T-cell (primary cell): ENCODE data around the gene D2HGDH. TPM values are rescaled to one million over a fixed set of nuclear protein-coding genes. Genes with fewer than 3 reads are reported as not detected.

Source experiments
- ATAC-seq, 4 experiments: fragments of 200-7000 bp in 3 of 4; fragments of 150-1000 bp in 1 of 4; cut with Tn5 transposase; replicated peaks in 1 of 4; 1 replicate in 3 of 4; 2 replicates in 1 of 4; pipeline ENCODE4 v1.10.0; 2021; ENCODE audit warnings: moderate library complexity in 3 of 4, mild to moderate bottlenecking in 2 of 4, moderate number of reproducible peaks in 1 of 4
- CTCF ChIA-PET, 2 donors: fragments of 300-600 bp; sonication (Branson Sonifier 250); formaldehyde crosslinking; loops; one replicate each; lab custom pipeline; 2022; ENCODE audit warnings: antibody characterized with exemption in 2 of 2; lab: Charles Lee
- POLR2A ChIA-PET, 2 donors: fragments of 300-600 bp; sonication (Branson Sonifier 250); formaldehyde crosslinking; loops; one replicate each; lab custom pipeline; 2022; ENCODE audit warnings: antibody characterized with exemption in 2 of 2; lab: Charles Lee
- DNase-seq, 35 experiments: peaks; one replicate each; pipeline versions ENCODE4 v3.0.0 to v3.0.0-alpha.2; 2013 to 2023
- H3K27ac ChIP-seq: one replicate; pipeline ENCODE4 v1.5.1; 2013; ENCODE audit warnings: low read length
- H3K27me3 ChIP-seq, 2 experiments: replicated peaks in 1 of 2; 1 replicate in 1 of 2; 2 replicates in 1 of 2; pipeline versions ENCODE4 v1.6.1 to v1.7.0; 2013; ENCODE audit warnings: low read length in 1 of 2, mixed read lengths in 1 of 2; ENCODE audit not compliant: control insufficient read depth in 2 of 2, insufficient read depth in 2 of 2; ENCODE audit errors: extremely low read depth in 1 of 2
- H3K36me3 ChIP-seq, 2 donors: 1 replicate in 1 of 2; 2 replicates in 1 of 2; pipeline versions ENCODE4 v1.6.1 to v1.7.0; 2013; ENCODE audit warnings: low read length in 1 of 2; ENCODE audit not compliant: control insufficient read depth in 2 of 2, insufficient read depth in 1 of 2; ENCODE audit errors: extremely low read depth in 1 of 2
- H3K4me1 ChIP-seq, 2 experiments: 1 replicate in 1 of 2; 2 replicates in 1 of 2; pipeline versions ENCODE4 v1.6.1 to v1.7.0; 2013; ENCODE audit warnings: low read length in 2 of 2, mixed read lengths in 1 of 2; ENCODE audit not compliant: insufficient read depth in 2 of 2, control insufficient read depth in 1 of 2; ENCODE audit errors: extremely low read depth in 1 of 2
- H3K4me3 ChIP-seq, 2 donors: 1 replicate in 1 of 2; 2 replicates in 1 of 2; pipeline versions ENCODE4 v1.5.1 to v1.7.0; 2013; ENCODE audit warnings: mild to moderate bottlenecking in 2 of 2, low read length in 1 of 2, moderate library complexity in 1 of 2; ENCODE audit not compliant: control insufficient read depth in 1 of 2; ENCODE audit errors: extremely low read depth in 1 of 2
- H3K9me3 ChIP-seq: 2 replicates; pipeline ENCODE4 v1.7.0; 2013
- H3K27ac Mint-ChIP-seq, 2 donors: one replicate each; pipeline ENCODE4 v1.8.0; 2020 to 2021; ENCODE audit warnings: mild to moderate bottlenecking in 2 of 2, mixed read lengths in 2 of 2
- H3K27me3 Mint-ChIP-seq, 2 donors: one replicate each; pipeline ENCODE4 v1.8.0; 2021 to 2022; ENCODE audit warnings: mixed read lengths in 2 of 2
- H3K36me3 Mint-ChIP-seq: one replicate; pipeline ENCODE4 v1.8.0; 2021; ENCODE audit warnings: mixed read lengths
- H3K4me1 Mint-ChIP-seq, 3 donors: one replicate each; pipeline ENCODE4 v1.8.0; 2020 to 2022; ENCODE audit warnings: mixed read lengths in 3 of 3, mild to moderate bottlenecking in 1 of 3
- H3K4me3 Mint-ChIP-seq, 3 donors: one replicate each; pipeline ENCODE4 v1.8.0; 2020 to 2022; ENCODE audit warnings: mild to moderate bottlenecking in 3 of 3, mixed read lengths in 3 of 3, moderate library complexity in 3 of 3
- H3K9me3 Mint-ChIP-seq, 3 donors: one replicate each; pipeline ENCODE4 v1.8.0; 2020 to 2022; ENCODE audit warnings: mixed read lengths in 3 of 3
- WGBS: methylation state at CpG from one replicate; pipeline ENCODE4 v1.1.5; 2013; ENCODE audit warnings: missing lambda C conversion rate; ENCODE audit not compliant: insufficient coverage; 5-methylcytosine and 5-hydroxymethylcytosine counted together
- total RNA-seq, 35 experiments: library from RNA in 6 of 35; stranded (reverse) in 6 of 35; fragments of 120-200 nt in 1 of 35; gene quantifications; one replicate each; pipeline versions ENCODE4 v1.2.1 to v1.2.4 and lab custom pipeline; 2013 to 2026

The D2HGDH gene
- total RNA-seq, 5 donors from 2014 or later (not counting 1 experiment from before 2014, with no cell fraction given) = 48.6 to 58.3 (median 54.0) TPM

- peaks cover 22% of the 10 kb centered on the region for H3K36me3 Mint-ChIP-seq
- WGBS = 70% methylated on average over 14 of the region's 18 CpGs
- H3K36me3 ChIP-seq = no peaks in the 10 kb centered on the region
- ATAC-seq (peak in 3 of 4 experiments; percentile 4 to 35 (median 24)), DNase-seq (peak in 5 of 35 experiments; percentile 6 to 22 (median 16))
- CTCF ChIA-PET = interaction anchor here in 1 of 2 donors (1.0 to 1.5 kb wide), 4 partner anchors 21 to 116 kb away, joined by 4 to 10 read pairs (median 5); no protein-coding TSS in a partner anchor
- H3K4me3 ChIP-seq = peak overlapping the region in 1 of 2 donors; percentile 42
- H3K4me3 Mint-ChIP-seq = peak overlapping the region; percentile 67 to 71 (median 69)
- no peaks in the 10 kb centered on the region for H3K27me3 Mint-ChIP-seq
- H3K4me1 Mint-ChIP-seq = peaks cover 16 to 35% (median 20%) of the 10 kb centered on the region in 3 donors
- H3K9me3 ChIP-seq = no peaks in the 10 kb centered on the region
- peak overlapping the region; percentile 86 to 88 for H3K27ac Mint-ChIP-seq
- peak overlapping the region; percentile 89 for H3K27ac ChIP-seq
- peaks cover 0 to 3% (median 3%) of the 10 kb centered on the region in 3 donors for H3K9me3 Mint-ChIP-seq
- H3K4me1 ChIP-seq = peaks cover 0 to 63% of the 10 kb centered on the region in 2 experiments
- peaks cover 0 to 3% of the 10 kb centered on the region in 2 experiments for H3K27me3 ChIP-seq
- POLR2A ChIA-PET = interaction anchor here in 1 of 2 donors (0.6 to 2.0 kb wide), 2 partner anchors 76 to 106 kb away, joined by 3 to 9 read pairs; partner anchors contain the start of gene DTYMK
Observed at GRCh38 chr2:241762321-241762932, 28.0 kb downstream of the D2HGDH start.

DNA sequence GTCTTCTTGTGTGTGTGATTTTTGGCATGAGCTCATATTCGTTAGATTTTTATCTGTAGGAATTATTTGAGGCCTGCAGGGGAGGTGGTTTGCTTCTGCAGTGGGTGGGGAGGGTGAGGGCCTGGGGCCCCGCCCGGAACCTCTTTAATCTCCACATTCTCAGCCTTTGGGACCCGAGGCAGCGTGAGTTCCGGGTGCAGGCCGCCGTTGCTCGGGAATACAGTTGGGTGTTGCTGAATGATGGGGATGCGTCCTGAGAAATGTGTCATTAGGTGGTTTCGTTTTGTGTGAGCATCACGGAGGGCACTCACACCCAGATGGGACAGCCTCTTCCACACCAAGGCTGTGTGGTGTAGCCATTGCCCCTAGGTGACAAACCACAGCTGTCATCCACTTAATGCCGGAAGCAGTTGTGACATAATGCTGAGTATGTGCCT is 28.5 kb downstream of the D2HGDH start:
- H3K36me3 Mint-ChIP-seq = peaks cover 21% of the 10 kb centered on the region
- Histone ChIP-seq H3K4me3 (peak overlapping the region in 1 of 2 donors; percentile 42), H3K27ac (peak overlapping the region; percentile 89), H3K36me3 (no peaks in the 10 kb centered on the region), H3K27me3 (peaks cover 0 to 3% of the 10 kb centered on the region in 2 experiments), H3K4me1 (peaks cover 0 to 63% of the 10 kb centered on the region in 2 experiments), H3K9me3 (no peaks in the 10 kb centered on the region)
- peak overlapping the region; percentile 67 to 71 (median 69) for H3K4me3 Mint-ChIP-seq
- ChIA-PET POLR2A (interaction anchor here in 1 of 2 donors (0.6 to 2.0 kb wide), 4 partner anchors 42 to 105 kb away, joined by 3 to 9 read pairs (median 3); partner anchors contain the start of gene DTYMK), CTCF (interaction anchor here in 1 of 2 donors (1.0 to 1.5 kb wide), 5 partner anchors 22 to 116 kb away, joined by 3 to 10 read pairs (median 5); partner anchors contain the start of gene D2HGDH)
- peak overlapping the region; percentile 86 to 88 for H3K27ac Mint-ChIP-seq
- H3K9me3 Mint-ChIP-seq = peaks cover 0 to 3% (median 3%) of the 10 kb centered on the region in 3 donors
- no CpG with 5 or more reads among the region's 13 CpGs for WGBS
- no peaks in the 10 kb centered on the region for H3K27me3 Mint-ChIP-seq
- DNase-seq (peak; percentile 33 to 87 (median 66)), ATAC-seq (peak; percentile 71 to 91 (median 79))
- peaks cover 16 to 35% (median 20%) of the 10 kb centered on the region in 3 donors for H3K4me1 Mint-ChIP-seq

DNA sequence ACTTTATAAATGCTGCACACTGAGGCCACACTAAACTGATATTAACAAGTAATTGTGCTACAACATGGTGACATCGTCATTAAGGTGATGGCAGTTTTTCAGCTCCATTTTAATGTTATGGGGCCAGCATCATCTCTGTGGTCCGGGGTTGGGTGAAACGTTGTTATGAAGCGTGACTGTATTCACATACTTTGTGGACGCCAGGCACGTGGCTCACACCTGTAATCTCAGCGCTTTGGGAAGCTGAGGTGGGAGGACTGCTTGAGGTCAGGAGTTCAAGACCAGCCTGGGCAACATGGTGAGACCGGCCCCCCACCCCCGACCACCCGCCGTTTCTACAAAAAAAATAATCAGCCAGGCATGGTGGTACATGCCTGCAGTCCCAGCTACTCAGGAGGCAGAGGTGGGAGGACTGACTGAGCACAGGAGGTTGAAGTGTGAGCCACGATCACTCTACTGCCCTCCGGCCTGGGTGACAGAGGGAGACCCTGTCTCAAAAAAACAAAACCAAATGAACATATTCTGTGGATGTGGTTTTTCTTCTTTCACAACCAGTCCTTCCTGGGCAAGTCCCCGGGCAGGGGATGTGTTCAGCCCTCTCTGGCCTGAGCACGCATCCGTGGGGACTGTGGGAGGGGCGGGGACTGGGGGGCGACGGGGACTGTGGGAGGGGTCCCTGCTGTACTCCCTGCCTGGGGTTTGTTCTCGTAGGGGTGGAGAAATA is 29.3 kb downstream of the D2HGDH start:
- Mint-ChIP-seq H3K4me3 (peak overlapping the region; percentile 25 to 71 (median 67)), H3K4me1 (peaks cover 16 to 35% (median 20%) of the 10 kb centered on the region in 3 donors), H3K27me3 (no peaks in the 10 kb centered on the region), H3K9me3 (peaks cover 0 to 3% (median 3%) of the 10 kb centered on the region in 3 donors), H3K36me3 (peaks cover 19% of the 10 kb centered on the region), H3K27ac (peak overlapping the region; percentile 86 to 88)
- Histone ChIP-seq H3K4me1 (peaks cover 0 to 59% of the 10 kb centered on the region in 2 experiments), H3K36me3 (no peaks in the 10 kb centered on the region), H3K4me3 (peak overlapping the region in 1 of 2 donors; percentile 42), H3K27ac (peak overlapping the region; percentile 89), H3K27me3 (peaks cover 0 to 3% of the 10 kb centered on the region in 2 experiments), H3K9me3 (no peaks in the 10 kb centered on the region)
- peak in 19 of 35 experiments; percentile 13 to 69 (median 33) for DNase-seq
- ChIA-PET POLR2A (interaction anchor here (0.6 to 2.0 kb wide), 5 partner anchors 20 to 105 kb away, joined by 3 to 9 read pairs (median 3); no protein-coding TSS in a partner anchor), CTCF (interaction anchor here (0.6 to 1.5 kb wide), 5 partner anchors 29 to 115 kb away, joined by 3 to 10 read pairs (median 5); partner anchors contain the start of gene D2HGDH (in 1 of the 2))
- ATAC-seq = peak in 2 of 4 experiments; percentile 28 to 35
- WGBS = 70% methylated on average over 3 of the region's 20 CpGs

GRCh38 chr2:241764275-241765241 is 30.1 kb downstream of the D2HGDH start:
- H3K27ac ChIP-seq = no peak overlapping the region
- ATAC-seq (no peak), DNase-seq (peak in 1 of 35 experiments; percentile 17)
- H3K4me1 ChIP-seq = peaks cover 0 to 51% of the 10 kb centered on the region in 2 experiments
- H3K27me3 ChIP-seq = peaks cover 0 to 3% of the 10 kb centered on the region in 2 experiments
- Mint-ChIP-seq H3K27me3 (no peaks in the 10 kb centered on the region), H3K36me3 (peaks cover 12% of the 10 kb centered on the region), H3K4me1 (peaks cover 16 to 31% (median 20%) of the 10 kb centered on the region in 3 donors), H3K27ac (peak overlapping the region in 1 of 2 donors; percentile 20), H3K9me3 (peaks cover 0 to 3% (median 3%) of the 10 kb centered on the region in 3 donors), H3K4me3 (no peak overlapping the region)
- ChIA-PET CTCF (interaction anchor here in 1 of 2 donors (0.6 kb wide), 1 partner anchor 68 kb away, joined by 5 read pairs; no protein-coding TSS in a partner anchor), POLR2A (interaction anchor here (0.6 kb wide), 2 partner anchors 19 to 26 kb away, joined by 3 to 4 read pairs; no protein-coding TSS in a partner anchor)
- 91% methylated on average over 24 of the region's 27 CpGs for WGBS
- no peaks in the 10 kb centered on the region for H3K9me3 ChIP-seq
- no peaks in the 10 kb centered on the region for H3K36me3 ChIP-seq
- H3K4me3 ChIP-seq = no peak overlapping the region

DNA sequence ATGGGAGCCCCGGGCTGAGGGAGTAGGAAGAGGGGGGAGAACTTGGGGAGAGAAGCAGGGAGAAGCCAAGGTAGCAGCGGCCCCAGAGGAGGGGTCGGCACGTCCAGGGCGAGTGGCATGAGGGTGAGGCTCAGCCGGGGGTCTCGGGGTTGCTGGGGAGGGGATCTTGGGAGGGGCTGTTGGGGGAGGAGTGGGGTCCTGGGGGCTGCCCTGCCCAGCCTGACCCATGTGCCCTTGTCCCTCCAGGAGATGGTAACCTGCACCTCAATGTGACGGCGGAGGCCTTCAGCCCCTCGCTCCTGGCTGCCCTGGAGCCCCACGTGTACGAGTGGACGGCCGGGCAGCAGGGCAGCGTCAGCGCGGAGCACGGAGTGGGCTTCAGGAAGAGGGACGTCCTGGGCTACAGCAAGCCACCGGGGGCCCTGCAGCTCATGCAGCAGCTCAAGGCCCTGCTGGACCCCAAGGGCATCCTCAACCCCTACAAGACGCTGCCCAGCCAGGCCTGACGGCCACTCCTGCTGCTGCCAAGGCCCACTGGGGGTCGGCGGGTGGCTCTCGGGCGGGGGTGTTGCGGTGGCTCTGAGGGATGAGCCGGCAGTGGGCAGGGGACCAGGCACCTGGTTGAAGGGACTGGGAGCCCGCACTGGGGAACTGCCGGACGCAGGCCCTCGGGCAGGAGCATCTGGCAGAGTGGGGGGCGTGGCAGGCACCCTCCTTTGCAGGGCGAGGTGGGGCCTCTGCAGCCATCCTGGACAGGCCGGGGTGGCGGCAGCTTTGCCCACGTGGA is 33.2 kb downstream of the D2HGDH start:
- no peaks in the 10 kb centered on the region for H3K9me3 ChIP-seq
- H3K4me1 ChIP-seq = peaks cover 2 to 39% of the 10 kb centered on the region in 2 experiments
- no peak overlapping the region for H3K27ac Mint-ChIP-seq
- no peaks in the 10 kb centered on the region for H3K9me3 Mint-ChIP-seq
- no peaks in the 10 kb centered on the region for H3K27me3 Mint-ChIP-seq
- H3K36me3 ChIP-seq = no peaks in the 10 kb centered on the region
- peaks cover 17 to 28% (median 22%) of the 10 kb centered on the region in 3 donors for H3K4me1 Mint-ChIP-seq
- DNase-seq = peak in 2 of 35 experiments; percentile 12 to 19
- H3K4me3 Mint-ChIP-seq = no peak overlapping the region
- no peak overlapping the region for H3K27ac ChIP-seq
- WGBS = 91% methylated on average over 25 of the region's 37 CpGs
- H3K36me3 Mint-ChIP-seq = no peaks in the 10 kb centered on the region
- no peaks in the 10 kb centered on the region for H3K27me3 ChIP-seq
- CTCF ChIA-PET = no interaction called here
- ATAC-seq = no peak
- POLR2A ChIA-PET = no interaction called here
- H3K4me3 ChIP-seq = no peak overlapping the region
